Activated CD4-positive, alpha-beta memory T cell treated with anti-CD3 and anti-CD28 coated beads, Interleukin-2, amount 10 ng/mL, durations not matched to agents 7 days and 5 days (primary cell): Measurements from ENCODE around the gene SLC35G3. TPM values are rescaled to one million over a fixed set of nuclear protein-coding genes. Genes with fewer than 3 reads are reported as not detected.
"Not testable (repeated sequence)": the region's sequence is repeated elsewhere in the genome, so short reads cannot be mapped to it uniquely, and the experiment has no call there.

Experiments used
- CTCF ChIA-PET: fragments of 350-600 bp; sonication (Branson Sonifier 250); formaldehyde crosslinking; loops from one replicate; lab custom pipeline; 2021; ENCODE audit warnings: antibody characterized with exemption, inconsistent platforms; lab: Charles Lee
- POLR2A ChIA-PET: fragments of 350-600 bp; sonication (Branson Sonifier 250); formaldehyde crosslinking; loops from one replicate; lab custom pipeline; 2021; ENCODE audit warnings: antibody characterized with exemption; lab: Charles Lee
- DNase-seq: peaks from one replicate; pipeline ENCODE4 v3.0.0-alpha.2; 2020
- H3K27ac Mint-ChIP-seq: one replicate; pipeline ENCODE4 v1.8.0; 2021; ENCODE audit warnings: mild to moderate bottlenecking, mixed read lengths
- H3K27me3 Mint-ChIP-seq: one replicate; pipeline ENCODE4 v1.8.0; 2021; ENCODE audit warnings: mixed read lengths
- H3K36me3 Mint-ChIP-seq: one replicate; pipeline ENCODE4 v1.8.0; 2021; ENCODE audit warnings: low read depth, mixed read lengths
- H3K4me1 Mint-ChIP-seq: one replicate; pipeline ENCODE4 v1.8.0; 2021; ENCODE audit warnings: mixed read lengths
- H3K4me3 Mint-ChIP-seq: one replicate; pipeline ENCODE4 v1.8.0; 2021; ENCODE audit warnings: mild to moderate bottlenecking, mixed read lengths
- H3K9me3 Mint-ChIP-seq: one replicate; pipeline ENCODE4 v1.8.0; 2021; ENCODE audit warnings: mixed read lengths
- total RNA-seq, 2 experiments: library from RNA; stranded (reverse); gene quantifications; one replicate each; pipeline ENCODE4 v1.2.3, GENCODE V29; 2021

SLC35G3 gene
- total RNA-seq, 2 experiments from 2014 or later = not detected

DNA sequence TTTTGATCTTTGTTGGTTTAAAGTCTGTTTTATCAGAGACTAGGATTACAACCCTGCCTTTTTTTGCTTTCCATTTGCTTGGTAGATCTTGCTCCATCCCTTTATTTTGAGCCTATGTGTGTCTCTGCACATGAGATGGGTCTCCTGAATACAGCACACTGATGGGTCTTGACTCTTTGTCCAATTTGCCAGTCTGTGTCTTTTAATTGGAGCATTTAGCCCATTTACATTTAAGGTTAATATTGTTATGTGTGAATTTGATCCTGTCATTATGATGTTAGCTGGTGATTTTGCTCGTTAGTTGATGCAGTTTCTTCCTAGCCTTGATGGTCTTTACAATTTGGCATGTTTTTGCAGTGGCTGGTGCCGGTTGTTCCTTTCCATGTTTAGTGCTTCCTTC lies 8.4 kb upstream of the SLC35G3 start:
- H3K27ac Mint-ChIP-seq, CTCF ChIA-PET, H3K4me1 Mint-ChIP-seq, H3K27me3 Mint-ChIP-seq, POLR2A ChIA-PET, H3K4me3 Mint-ChIP-seq, DNase-seq: not testable (repeated sequence)
- peaks cover 32% of the 10 kb centered on the region for H3K9me3 Mint-ChIP-seq
- peaks cover 39% of the 10 kb centered on the region for H3K36me3 Mint-ChIP-seq

DNA sequence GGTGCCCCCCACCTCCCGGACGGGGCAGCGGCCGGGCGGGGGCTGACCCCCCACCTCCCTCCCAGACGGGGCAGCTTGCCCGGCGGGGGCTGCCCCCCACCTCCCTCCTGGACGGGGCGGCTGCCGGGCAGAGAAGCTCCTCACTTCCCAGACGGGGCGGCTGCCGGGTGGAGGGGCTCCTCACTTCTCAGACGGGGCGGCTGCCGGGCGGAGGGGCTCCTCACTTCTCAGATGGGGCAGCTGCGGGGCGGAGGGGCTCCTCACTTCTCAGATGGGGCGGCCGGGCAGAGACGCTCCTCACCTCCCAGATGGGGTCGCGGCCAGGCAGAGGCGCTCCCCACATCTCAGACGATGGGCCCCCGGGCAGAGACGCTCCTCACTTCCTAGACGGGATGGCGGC lies 869 bp upstream of the SLC35G3 start:
- peaks cover 15% of the 10 kb centered on the region for H3K9me3 Mint-ChIP-seq
- POLR2A ChIA-PET, H3K27me3 Mint-ChIP-seq, H3K4me1 Mint-ChIP-seq, CTCF ChIA-PET, DNase-seq, H3K27ac Mint-ChIP-seq, H3K4me3 Mint-ChIP-seq: not testable (repeated sequence)
- H3K36me3 Mint-ChIP-seq = peaks cover 10% of the 10 kb centered on the region

DNA sequence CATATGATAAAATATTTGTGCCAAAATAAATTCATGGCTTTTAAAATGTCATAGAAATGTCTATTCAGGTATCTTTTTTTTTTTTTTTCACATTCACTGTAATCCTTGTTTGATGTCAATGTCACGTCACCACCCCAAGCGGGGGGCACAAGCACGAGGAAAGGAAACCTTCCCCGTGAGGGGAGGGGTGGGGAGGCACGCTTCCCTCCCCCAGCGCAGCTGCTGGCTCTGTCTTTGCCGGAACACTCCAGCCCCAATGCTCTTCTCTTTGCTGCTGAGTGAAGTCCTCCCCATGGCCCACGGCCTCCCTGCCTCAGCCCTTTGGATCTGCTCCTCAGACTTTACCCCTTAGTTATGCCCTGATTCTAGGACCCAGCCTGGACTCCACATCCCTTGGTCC lies 1.5 kb downstream of the SLC35G3 start:
- Mint-ChIP-seq H3K27ac (no peak overlapping the region), H3K9me3 (peaks cover 5% of the 10 kb centered on the region), H3K4me3 (no peak overlapping the region), H3K27me3 (peaks cover 7% of the 10 kb centered on the region), H3K36me3 (peaks cover 7% of the 10 kb centered on the region), H3K4me1 (peaks cover 16% of the 10 kb centered on the region)
- POLR2A ChIA-PET = no interaction called here
- DNase-seq = no peak
- CTCF ChIA-PET = no interaction called here

DNA sequence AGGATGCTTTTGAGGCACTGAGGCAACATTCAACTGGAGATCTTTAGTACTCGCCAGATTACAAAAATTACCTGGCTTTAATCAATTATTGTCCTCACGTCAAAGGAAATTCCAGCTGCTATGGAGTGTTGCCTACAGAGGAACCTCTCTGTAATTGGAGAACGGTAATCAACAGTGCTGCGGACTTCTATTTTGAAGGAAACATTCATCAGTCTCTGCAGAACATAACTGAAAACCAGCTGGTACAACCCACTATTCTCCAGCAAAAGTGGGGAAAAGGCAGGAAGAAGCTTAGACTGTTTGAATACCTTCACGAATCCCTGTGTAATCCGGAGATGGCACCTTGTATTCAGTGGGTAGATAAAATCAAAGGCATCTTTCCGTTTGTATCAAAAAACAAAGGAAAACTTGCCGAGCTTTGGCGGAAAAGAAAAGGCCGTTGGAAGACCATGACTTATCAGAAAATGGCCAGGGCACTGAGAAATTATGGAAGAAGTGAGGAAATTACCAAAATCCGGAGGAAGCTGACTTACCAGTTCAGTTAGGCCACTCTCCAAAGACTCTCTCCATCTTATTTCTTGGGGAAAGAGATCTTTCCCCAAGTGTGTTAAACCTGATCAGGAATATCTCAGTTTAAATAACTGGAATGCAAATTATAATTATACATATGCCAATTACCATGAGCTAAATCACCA lies 3.0 kb downstream of the SLC35G3 start:
- peaks cover 7% of the 10 kb centered on the region for H3K27me3 Mint-ChIP-seq
- H3K36me3 Mint-ChIP-seq = peaks cover 3% of the 10 kb centered on the region
- no peak overlapping the region for H3K4me3 Mint-ChIP-seq
- POLR2A ChIA-PET = interaction anchor here (1.3 kb wide), 1 partner anchor 23 kb away, joined by 5 read pairs; no protein-coding TSS in a partner anchor
- H3K27ac Mint-ChIP-seq = no peak overlapping the region
- peaks cover 2% of the 10 kb centered on the region for H3K9me3 Mint-ChIP-seq
- CTCF ChIA-PET = interaction anchor here (0.7 kb wide), 1 partner anchor 50 kb away, joined by 3 read pairs; no protein-coding TSS in a partner anchor
- peaks cover 24% of the 10 kb centered on the region for H3K4me1 Mint-ChIP-seq
- no peak for DNase-seq

DNA sequence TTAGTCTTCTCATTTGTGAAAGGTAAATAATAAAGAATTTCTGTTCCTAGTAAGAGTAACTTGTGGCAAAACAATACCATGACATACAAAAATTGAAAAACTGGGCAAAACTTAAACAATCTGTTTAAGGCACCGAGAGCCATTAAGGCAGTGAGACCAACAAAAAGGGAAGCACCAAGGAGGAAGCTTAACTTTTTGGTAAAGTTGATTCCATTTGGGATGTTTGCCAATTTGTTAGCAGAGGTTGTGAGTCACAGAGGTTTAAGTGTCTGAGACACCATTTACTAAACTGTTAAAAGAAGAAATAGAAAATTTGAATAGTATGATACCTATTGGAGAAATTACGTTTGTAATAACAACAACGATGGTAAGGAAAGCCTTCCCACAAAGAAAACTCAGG lies 4.9 kb downstream of the SLC35G3 start:
- Mint-ChIP-seq H3K27ac (no peak overlapping the region), H3K36me3 (peaks cover 2% of the 10 kb centered on the region), H3K4me3 (no peak overlapping the region), H3K27me3 (peaks cover 7% of the 10 kb centered on the region), H3K9me3 (no peaks in the 10 kb centered on the region), H3K4me1 (peaks cover 26% of the 10 kb centered on the region)
- CTCF ChIA-PET = no interaction called here
- POLR2A ChIA-PET = interaction anchor here (0.7 to 2.4 kb wide), 3 partner anchors 25 to 52 kb away, joined by 3 to 25 read pairs (median 11); no protein-coding TSS in a partner anchor
- no peak for DNase-seq

DNA sequence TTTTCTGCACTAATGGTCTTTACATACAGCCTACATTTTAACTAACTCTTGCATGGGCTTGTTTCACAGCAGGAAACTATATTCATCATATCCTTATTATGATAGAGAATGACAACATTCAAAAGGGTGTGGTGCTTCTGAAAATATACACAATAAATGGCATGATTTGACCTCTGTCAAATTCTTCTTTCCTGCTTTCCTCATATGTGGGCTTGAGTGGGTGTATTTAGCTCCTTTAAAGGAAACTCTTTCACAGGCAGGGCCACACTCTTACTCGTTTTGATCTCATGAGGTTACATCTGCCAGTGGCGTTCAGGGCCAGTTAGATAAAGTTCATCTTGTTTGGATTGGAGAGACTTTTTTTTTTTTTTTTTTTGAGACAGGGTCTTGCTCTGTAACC lies 6.1 kb downstream of the SLC35G3 start:
- peak overlapping the region; percentile 52 for H3K27ac Mint-ChIP-seq
- ChIA-PET CTCF (interaction anchor here (0.5 kb wide), 1 partner anchor 346 kb away, joined by 3 read pairs; no protein-coding TSS in a partner anchor), POLR2A (interaction anchor here (1.1 to 2.4 kb wide), 4 partner anchors 23 to 55 kb away, joined by 3 to 25 read pairs (median 9); partner anchors contain the start of gene SLFN5)
- H3K4me1 Mint-ChIP-seq = peaks cover 27% of the 10 kb centered on the region
- peaks cover 2% of the 10 kb centered on the region for H3K36me3 Mint-ChIP-seq
- no peak for DNase-seq
- no peaks in the 10 kb centered on the region for H3K9me3 Mint-ChIP-seq
- no peak overlapping the region for H3K4me3 Mint-ChIP-seq
- peaks cover 7% of the 10 kb centered on the region for H3K27me3 Mint-ChIP-seq

DNA sequence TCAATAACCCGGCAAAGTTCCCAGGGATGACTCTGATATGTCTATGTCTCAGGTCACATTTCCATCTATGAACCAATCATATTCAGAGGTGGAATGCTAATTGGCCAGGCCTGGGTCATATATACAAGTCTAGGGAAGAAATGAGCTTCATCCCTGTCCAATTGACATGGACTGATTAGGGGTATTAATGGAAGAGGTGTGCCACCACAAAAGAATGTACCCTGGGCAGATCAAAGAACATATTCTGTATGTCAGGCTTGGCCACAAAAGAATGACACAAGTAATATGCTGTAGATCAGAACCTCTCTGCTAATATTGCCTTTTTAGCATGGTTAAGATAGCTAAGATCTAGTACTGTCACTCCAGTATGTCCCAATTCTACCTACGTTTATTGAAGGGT lies 6.7 kb downstream of the SLC35G3 start:
- Mint-ChIP-seq H3K4me1 (peaks cover 27% of the 10 kb centered on the region), H3K36me3 (peaks cover 2% of the 10 kb centered on the region), H3K27me3 (peaks cover 7% of the 10 kb centered on the region), H3K9me3 (no peaks in the 10 kb centered on the region), H3K27ac (no peak overlapping the region), H3K4me3 (no peak overlapping the region)
- POLR2A ChIA-PET = interaction anchor here (1.1 to 2.4 kb wide), 4 partner anchors 23 to 55 kb away, joined by 3 to 25 read pairs (median 9); partner anchors contain the start of gene SLFN5
- no peak for DNase-seq
- CTCF ChIA-PET = interaction anchor here (0.5 kb wide), 1 partner anchor 346 kb away, joined by 3 read pairs; no protein-coding TSS in a partner anchor

DNA sequence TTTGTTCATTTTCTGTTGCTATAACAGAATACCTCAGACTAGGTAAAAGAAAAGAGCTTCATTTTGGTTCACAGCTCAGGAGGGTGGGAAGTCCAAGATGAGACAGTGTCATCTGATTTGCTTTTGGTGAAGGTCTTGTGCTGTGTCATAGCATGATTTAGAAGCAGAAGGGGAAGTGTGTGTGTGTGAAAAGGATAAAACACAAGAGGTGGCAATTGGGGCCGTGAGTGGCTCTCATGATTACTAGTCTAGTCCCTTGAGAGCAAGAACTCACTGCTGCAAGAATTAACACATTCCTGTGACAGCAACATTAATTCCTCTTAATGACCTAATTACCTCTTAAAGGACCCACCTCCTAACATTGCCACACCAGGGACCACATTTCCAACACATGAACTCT lies 8.3 kb downstream of the SLC35G3 start:
- H3K27me3 Mint-ChIP-seq = no peaks in the 10 kb centered on the region
- no peak for DNase-seq
- H3K4me1 Mint-ChIP-seq = peaks cover 27% of the 10 kb centered on the region
- ChIA-PET CTCF (no interaction called here), POLR2A (interaction anchor here (1.2 kb wide), 1 partner anchor 57 kb away, joined by 5 read pairs; the partner anchor contains the start of gene SLFN5)
- H3K27ac Mint-ChIP-seq = no peak overlapping the region
- no peak overlapping the region for H3K4me3 Mint-ChIP-seq
- peaks cover 2% of the 10 kb centered on the region for H3K36me3 Mint-ChIP-seq
- H3K9me3 Mint-ChIP-seq = no peaks in the 10 kb centered on the region

DNA sequence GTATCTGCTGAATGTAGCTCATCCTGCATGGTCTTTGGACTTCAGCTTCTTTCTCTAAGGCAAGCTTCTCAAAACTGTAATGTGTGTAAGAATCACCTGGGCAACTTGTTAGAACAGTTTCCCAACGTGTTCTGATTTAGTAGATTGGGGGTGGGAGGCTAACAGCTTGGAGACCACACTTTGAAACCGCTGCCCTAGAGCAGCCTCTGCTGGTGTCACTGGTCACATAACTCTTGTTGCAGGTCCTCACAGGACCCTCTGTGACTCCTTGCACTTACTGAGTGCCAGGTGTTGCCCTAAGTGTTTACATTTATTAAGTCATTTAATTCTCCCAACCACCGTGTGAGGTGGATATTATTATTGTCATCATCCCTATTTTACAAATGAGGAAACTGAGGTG lies 9.9 kb downstream of the SLC35G3 start:
- H3K27ac Mint-ChIP-seq = no peak overlapping the region
- peaks cover 4% of the 10 kb centered on the region for H3K36me3 Mint-ChIP-seq
- ChIA-PET POLR2A (interaction anchor here (3.0 to 12.3 kb wide), 2 partner anchors 30 to 57 kb away, joined by 20 to 149 read pairs; partner anchors contain the start of gene SLFN5), CTCF (interaction anchor here (1.0 kb wide), 1 partner anchor 28 kb away, joined by 3 read pairs; no protein-coding TSS in a partner anchor)
- no peak overlapping the region for H3K4me3 Mint-ChIP-seq
- no peaks in the 10 kb centered on the region for H3K27me3 Mint-ChIP-seq
- H3K4me1 Mint-ChIP-seq = peaks cover 25% of the 10 kb centered on the region
- no peak for DNase-seq
- peaks cover 2% of the 10 kb centered on the region for H3K9me3 Mint-ChIP-seq

DNA sequence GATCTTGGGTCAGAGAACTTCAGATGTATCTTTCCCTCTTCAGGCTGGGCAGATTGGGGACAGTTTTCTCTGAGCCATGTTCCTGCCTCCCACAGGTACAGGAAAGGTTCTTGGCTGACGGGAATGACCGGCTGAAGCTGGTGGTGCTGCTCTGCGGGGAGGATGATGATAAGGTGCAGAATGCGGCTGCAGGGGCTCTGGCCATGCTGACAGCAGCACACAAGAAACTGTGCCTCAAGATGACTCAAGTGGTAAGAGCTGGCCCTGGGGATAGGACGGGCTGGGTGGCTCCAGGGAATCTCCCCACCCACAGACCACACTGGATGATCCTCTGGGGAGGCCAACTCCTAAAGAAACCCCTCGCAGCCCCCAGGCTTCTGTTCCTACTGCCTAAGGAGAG lies 10.9 kb downstream of the SLC35G3 start:
- ChIA-PET CTCF (no interaction called here), POLR2A (interaction anchor here (3.0 to 12.3 kb wide), 2 partner anchors 31 to 58 kb away, joined by 20 to 149 read pairs; partner anchors contain the start of gene SLFN5)
- Mint-ChIP-seq H3K4me3 (no peak overlapping the region), H3K27me3 (no peaks in the 10 kb centered on the region), H3K9me3 (peaks cover 7% of the 10 kb centered on the region), H3K27ac (no peak overlapping the region), H3K36me3 (peaks cover 7% of the 10 kb centered on the region), H3K4me1 (peaks cover 23% of the 10 kb centered on the region)
- no peak for DNase-seq

DNA sequence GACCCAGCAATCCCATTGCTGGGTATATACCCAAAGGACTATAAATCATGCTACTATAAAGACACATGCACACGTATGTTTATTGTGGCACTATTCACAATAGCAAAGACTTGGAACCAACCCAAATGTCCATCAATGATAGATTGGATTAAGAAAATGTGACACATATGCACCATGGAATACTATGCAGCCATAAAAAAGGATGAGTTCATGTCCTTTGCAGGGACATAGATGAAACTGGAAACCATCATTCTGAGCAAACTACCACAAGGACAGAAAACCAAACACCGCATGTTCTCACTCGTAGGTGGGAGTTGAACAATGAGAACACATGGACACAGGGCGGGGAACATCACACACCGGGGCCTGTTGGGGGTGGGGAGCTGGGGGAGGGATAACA lies 14.8 kb downstream of the SLC35G3 start:
- ChIA-PET CTCF (interaction anchor here (1.3 kb wide), 1 partner anchor 56 kb away, joined by 3 read pairs; no protein-coding TSS in a partner anchor), POLR2A (interaction anchor here (2.1 to 12.3 kb wide), 3 partner anchors 34 to 62 kb away, joined by 9 to 149 read pairs (median 72); partner anchors contain the start of gene SLFN5)
- H3K27me3 Mint-ChIP-seq, DNase-seq, H3K4me3 Mint-ChIP-seq, H3K9me3 Mint-ChIP-seq, H3K27ac Mint-ChIP-seq: not testable (repeated sequence)
- H3K4me1 Mint-ChIP-seq = peaks cover 38% of the 10 kb centered on the region
- peaks cover 14% of the 10 kb centered on the region for H3K36me3 Mint-ChIP-seq

DNA sequence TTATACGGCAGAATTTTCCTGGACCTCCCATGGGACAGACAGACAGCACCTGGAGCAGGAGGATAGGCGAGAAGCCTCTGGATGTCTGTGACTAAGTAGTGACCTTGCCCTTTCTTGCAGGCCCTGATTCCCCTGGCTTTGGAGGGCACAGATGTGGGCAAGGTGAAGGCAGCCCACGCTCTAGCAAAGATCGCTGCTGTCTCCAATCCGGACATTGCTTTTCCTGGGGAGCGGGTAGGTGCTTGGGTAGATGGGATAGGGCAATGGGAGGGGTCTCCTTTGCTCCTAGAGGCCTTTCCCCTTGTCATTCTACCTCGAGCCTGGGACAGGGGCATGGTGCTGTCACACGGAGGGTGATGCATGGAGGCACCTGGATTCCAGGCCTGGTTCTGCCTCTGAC lies 17.3 kb downstream of the SLC35G3 start:
- Mint-ChIP-seq H3K27me3 (no peaks in the 10 kb centered on the region), H3K9me3 (peaks cover 7% of the 10 kb centered on the region), H3K4me3 (no peak overlapping the region), H3K4me1 (peaks cover 43% of the 10 kb centered on the region), H3K27ac (peak overlapping the region; percentile 95), H3K36me3 (peaks cover 14% of the 10 kb centered on the region)
- no peak for DNase-seq
- POLR2A ChIA-PET = interaction anchor here (1.2 to 12.3 kb wide), 4 partner anchors 37 to 360 kb away, joined by 3 to 149 read pairs (median 38); partner anchors contain the start of genes SLFN12L and SLFN5
- CTCF ChIA-PET = no interaction called here
